Stimulated activated CD4-positive, alpha-beta T cell treated with anti-CD3 and anti-CD28 coated beads, TNF-alpha, amount 100 ng/mL, for 48 hours (primary cell): ENCODE data around the gene CACNB4.
"Not testable (repeated sequence)": the region's sequence is repeated elsewhere in the genome, so short reads cannot be mapped to it uniquely, and the experiment has no call there.

ENCODE experiments used
- DNase-seq, 3 donors: peaks; one replicate each; pipeline ENCODE4 v3.0.0-alpha.2; 2020; ENCODE audit warnings: low read depth in 3 of 3

CACNB4 gene

GRCh38 chr2:151905963-151906632 is 192.7 kb downstream of the CACNB4 start:
- no peak for DNase-seq

- DNase-seq, result no peak
These were observed 194.0 kb downstream of the CACNB4 start for GRCh38 chr2:151904807-151905206.

- no peak for DNase-seq
These were observed 194.8 kb downstream of the CACNB4 start for GRCh38 chr2:151904021-151904420.

GRCh38 chr2:151902829-151903228 is 196.0 kb downstream of the CACNB4 start:
- DNase-seq, result no peak

GRCh38 chr2:151900331-151900730 is 198.5 kb downstream of the CACNB4 start:
- no peak for DNase-seq

GRCh38 chr2:151899156-151899555 is 199.7 kb downstream of the CACNB4 start:
- no peak for DNase-seq

- no peak for DNase-seq
These were observed 207.2 kb downstream of the CACNB4 start for GRCh38 chr2:151891566-151892194.

GRCh38 chr2:151887164-151887563 is 211.7 kb downstream of the CACNB4 start:
- no peak for DNase-seq

GRCh38 chr2:151886241-151886640 is 212.6 kb downstream of the CACNB4 start:
- no peak for DNase-seq

GRCh38 chr2:151882786-151883445 is 215.9 kb downstream of the CACNB4 start:
- DNase-seq, result no peak

- no peak for DNase-seq
These were observed 217.5 kb downstream of the CACNB4 start for GRCh38 chr2:151881342-151881741.

- no peak for DNase-seq
These were observed 218.3 kb downstream of the CACNB4 start for GRCh38 chr2:151880586-151880985.

GRCh38 chr2:151878655-151879563 is 219.9 kb downstream of the CACNB4 start:
- no peak for DNase-seq

- no peak for DNase-seq
These were observed 220.6 kb downstream of the CACNB4 start for GRCh38 chr2:151878204-151878603.

- not testable (repeated sequence) for DNase-seq
These were observed 223.2 kb downstream of the CACNB4 start for GRCh38 chr2:151875631-151876030.

- no peak for DNase-seq
These were observed 226.4 kb downstream of the CACNB4 start for GRCh38 chr2:151872463-151872862.

- no peak for DNase-seq
These were observed 229.6 kb downstream of the CACNB4 start for GRCh38 chr2:151869291-151869690.

- no peak for DNase-seq
These were observed 236.1 kb downstream of the CACNB4 start for GRCh38 chr2:151862700-151863099.

GRCh38 chr2:151861174-151861573 is 237.7 kb downstream of the CACNB4 start:
- no peak for DNase-seq

- DNase-seq, result no peak
These were observed 238.2 kb downstream of the CACNB4 start for GRCh38 chr2:151860613-151861146.

- DNase-seq, result no peak
These were observed 238.6 kb downstream of the CACNB4 start for GRCh38 chr2:151860210-151860609.

- DNase-seq, result no peak
These were observed 241.2 kb downstream of the CACNB4 start for GRCh38 chr2:151857650-151858049.
